GM11168 (cell line): Measurements from ENCODE around the gene ALLC.
"Not testable (repeated sequence)": the region's sequence is repeated elsewhere in the genome, so short reads cannot be mapped to it uniquely, and the experiment has no call there.

Experiments used
- in situ Hi-C: fragments of 300-500 bp; cut with MboI; formaldehyde crosslinking; loops from one replicate; pipeline ENCODE4 v1.12.0; 2022; ENCODE audit warnings: low sequenced_read_pairs; ENCODE audit not compliant: unreplicated experiment

The ALLC gene

GRCh38 chr2:3651691-3652648 lies 6.0 kb upstream of the ALLC start:
- in situ Hi-C loops, result no loop called here

- in situ Hi-C loops, result no loop called here
Measured at GRCh38 chr2:3652896-3653625, 4.9 kb upstream of the ALLC start.

- in situ Hi-C loops, result no loop called here
Measured at GRCh38 chr2:3654011-3654410, 4.0 kb upstream of the ALLC start.

- in situ Hi-C loops, result no loop called here
Measured at GRCh38 chr2:3654531-3655225, 3.3 kb upstream of the ALLC start.

GRCh38 chr2:3655871-3656761 lies 1.9 kb upstream of the ALLC start:
- in situ Hi-C loops, result no loop called here

GRCh38 chr2:3656762-3657721 lies 958 bp upstream of the ALLC start:
- in situ Hi-C loops, result no loop called here

- in situ Hi-C loops, result no loop called here
Measured at GRCh38 chr2:3659447-3660432, 1.7 kb downstream of the ALLC start.

- in situ Hi-C loops, result not testable (repeated sequence)
Measured at GRCh38 chr2:3660640-3661039, 2.6 kb downstream of the ALLC start.

- in situ Hi-C loops, result no loop called here
Measured at GRCh38 chr2:3661149-3661660, 3.2 kb downstream of the ALLC start.

- in situ Hi-C loops, result no loop called here
Measured at GRCh38 chr2:3662239-3662638, 4.2 kb downstream of the ALLC start.

- in situ Hi-C loops, result no loop called here
Measured at GRCh38 chr2:3664118-3664517, 6.1 kb downstream of the ALLC start.

- in situ Hi-C loops, result no loop called here
Measured at GRCh38 chr2:3664925-3665324, 6.9 kb downstream of the ALLC start.

- in situ Hi-C loops, result no loop called here
Measured at GRCh38 chr2:3665886-3666612, 8.0 kb downstream of the ALLC start.

GRCh38 chr2:3666613-3666975 lies 8.6 kb downstream of the ALLC start:
- in situ Hi-C loops, result no loop called here

- in situ Hi-C loops, result no loop called here
Measured at GRCh38 chr2:3667151-3667631, 9.2 kb downstream of the ALLC start.

GRCh38 chr2:3669656-3670055 lies 11.7 kb downstream of the ALLC start:
- in situ Hi-C loops, result no loop called here

- in situ Hi-C loops, result no loop called here
Measured at GRCh38 chr2:3670376-3670775, 12.4 kb downstream of the ALLC start.
